ENCODE results near the gene FBXW8. TPM values are rescaled to one million over a fixed set of nuclear protein-coding genes. Genes with fewer than 3 reads are reported as not detected.
A peak's percentile ranks its signal among the peaks of the same experiment; 100 is the strongest.

The FBXW8 gene
- total RNA-seq, 1 donor from 2014 or later: 5.8 TPM

- Histone ChIP-seq H3K27me3 (ENCODE audit: control insufficient read depth, insufficient read depth, low read length) (no peaks in the 10 kb centered on the region), H3K4me3 (ENCODE audit: low read depth, low read length) (no peak overlapping the region), H3K36me3 (ENCODE audit: control insufficient read depth, insufficient read depth, low read length) (peaks cover 3% of the 10 kb centered on the region)
- DNase-seq (ENCODE audit: low read depth): no peak
- no peak for FAIRE-seq
- TF ChIP-seq CTCF (IDR thresholded peaks at IDR 0.05; ENCODE audit: insufficient read depth, low read length, severe bottlenecking): no peak
Observed at GRCh38 chr12:116934908-116935705, 24.4 kb downstream of the FBXW8 start.

GRCh38 chr12:116937640-116938039, 26.9 kb downstream of the FBXW8 start:
- Histone ChIP-seq H3K27me3 (ENCODE audit: control insufficient read depth, insufficient read depth, low read length) (no peaks in the 10 kb centered on the region), H3K4me3 (ENCODE audit: low read depth, low read length) (no peak overlapping the region), H3K36me3 (ENCODE audit: control insufficient read depth, insufficient read depth, low read length) (peaks cover 2% of the 10 kb centered on the region)
- TF ChIP-seq CTCF (IDR thresholded peaks at IDR 0.05; ENCODE audit: insufficient read depth, low read length, severe bottlenecking): no peak
- no peak for DNase-seq (ENCODE audit: low read depth)
- FAIRE-seq: no peak

- no peak for FAIRE-seq
- H3K4me3 ChIP-seq (ENCODE audit: low read depth, low read length): no peak overlapping the region
Observed at GRCh38 chr12:116939734-116940133, 29.0 kb downstream of the FBXW8 start.

GRCh38 chr12:116941188-116941587, 30.4 kb downstream of the FBXW8 start:
- DNase-seq (ENCODE audit: low read depth) (no peak), FAIRE-seq (peak; percentile 64)
- Histone ChIP-seq H3K27me3 (ENCODE audit: control insufficient read depth, insufficient read depth, low read length) (no peaks in the 10 kb centered on the region), H3K36me3 (ENCODE audit: control insufficient read depth, insufficient read depth, low read length) (peaks cover 7% of the 10 kb centered on the region), H3K4me3 (ENCODE audit: low read depth, low read length) (no peak overlapping the region)
- no peak for TF ChIP-seq CTCF (IDR thresholded peaks at IDR 0.05; ENCODE audit: insufficient read depth, low read length, severe bottlenecking)

More at GRCh38 chr12:116939734-116940133, 29.0 kb downstream of the FBXW8 start:
- H3K27me3 ChIP-seq (ENCODE audit: control insufficient read depth, insufficient read depth, low read length): no peaks in the 10 kb centered on the region
- TF ChIP-seq CTCF (IDR thresholded peaks at IDR 0.05; ENCODE audit: insufficient read depth, low read length, severe bottlenecking): no peak
- DNase-seq (ENCODE audit: low read depth): no peak
- peaks cover 2% of the 10 kb centered on the region for H3K36me3 ChIP-seq (ENCODE audit: control insufficient read depth, insufficient read depth, low read length)

- FAIRE-seq (no peak), DNase-seq (ENCODE audit: low read depth) (no peak)
- H3K27me3 ChIP-seq (ENCODE audit: control insufficient read depth, insufficient read depth, low read length): no peaks in the 10 kb centered on the region
- H3K36me3 ChIP-seq (ENCODE audit: control insufficient read depth, insufficient read depth, low read length): peaks cover 10% of the 10 kb centered on the region
- H3K4me3 ChIP-seq (ENCODE audit: low read depth, low read length): no peak overlapping the region
- no peak for TF ChIP-seq CTCF (IDR thresholded peaks at IDR 0.05; ENCODE audit: insufficient read depth, low read length, severe bottlenecking)
Observed at GRCh38 chr12:116943419-116944372, 32.9 kb downstream of the FBXW8 start.

Data from bronchial epithelial cell (primary cell).